A673 (cell line): ENCODE results near the gene AMOTL1.

Source experiments
- EZH2 ChIP-seq: fragments of 200-600 bp; sonication (generic); IDR thresholded peaks from 2 replicates; pipeline ENCODE4 v1.6.1; 2017; ENCODE audit warnings: borderline replicate concordance, low read depth, mild to moderate bottlenecking, mixed read lengths, antibody characterized with exemption, low read length; ENCODE audit not compliant: poor library complexity, severe bottlenecking
- TF ChIP-seq, protein P1 (sequence below): fragments of 300-800, 200-600 bp; sonication (generic); conservative IDR thresholded peaks from 2 replicates; pipeline ENCODE4 v1.5.1; 2017; ENCODE audit warnings: low read depth, mild to moderate bottlenecking, antibody characterized with exemption, low read length, moderate library complexity, mixed read lengths

DNA sequence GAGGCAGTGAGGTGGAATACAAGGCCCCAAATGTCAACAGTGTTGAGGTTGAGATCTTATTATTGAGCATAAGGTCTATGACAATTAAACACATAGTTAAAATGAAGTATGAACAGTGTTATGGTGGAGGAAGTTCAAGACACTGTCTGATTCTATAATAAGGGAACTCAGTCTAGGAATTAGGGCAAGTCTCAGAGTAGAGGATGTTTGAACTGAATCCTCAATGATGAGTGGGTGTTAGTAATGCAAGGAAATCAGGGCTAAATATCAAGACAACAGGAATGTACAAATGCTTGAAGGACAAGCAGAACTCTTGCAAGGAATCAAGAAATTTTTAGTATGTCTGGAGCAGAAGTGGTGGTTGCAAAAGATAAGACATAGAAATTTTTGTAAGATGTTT is 152.2 kb downstream of the AMOTL1 start:
- TF ChIP-seq, protein P1, sequence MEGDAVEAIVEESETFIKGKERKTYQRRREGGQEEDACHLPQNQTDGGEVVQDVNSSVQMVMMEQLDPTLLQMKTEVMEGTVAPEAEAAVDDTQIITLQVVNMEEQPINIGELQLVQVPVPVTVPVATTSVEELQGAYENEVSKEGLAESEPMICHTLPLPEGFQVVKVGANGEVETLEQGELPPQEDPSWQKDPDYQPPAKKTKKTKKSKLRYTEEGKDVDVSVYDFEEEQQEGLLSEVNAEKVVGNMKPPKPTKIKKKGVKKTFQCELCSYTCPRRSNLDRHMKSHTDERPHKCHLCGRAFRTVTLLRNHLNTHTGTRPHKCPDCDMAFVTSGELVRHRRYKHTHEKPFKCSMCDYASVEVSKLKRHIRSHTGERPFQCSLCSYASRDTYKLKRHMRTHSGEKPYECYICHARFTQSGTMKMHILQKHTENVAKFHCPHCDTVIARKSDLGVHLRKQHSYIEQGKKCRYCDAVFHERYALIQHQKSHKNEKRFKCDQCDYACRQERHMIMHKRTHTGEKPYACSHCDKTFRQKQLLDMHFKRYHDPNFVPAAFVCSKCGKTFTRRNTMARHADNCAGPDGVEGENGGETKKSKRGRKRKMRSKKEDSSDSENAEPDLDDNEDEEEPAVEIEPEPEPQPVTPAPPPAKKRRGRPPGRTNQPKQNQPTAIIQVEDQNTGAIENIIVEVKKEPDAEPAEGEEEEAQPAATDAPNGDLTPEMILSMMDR: no peak
- no peak for TF ChIP-seq EZH2
